ENCODE measurements around the gene IL1RN. TPM values are rescaled to one million over a fixed set of nuclear protein-coding genes. Genes with fewer than 3 reads are reported as not detected.

The IL1RN gene
- total RNA-seq, 1 experiment from 2014 or later = not detected

DNA sequence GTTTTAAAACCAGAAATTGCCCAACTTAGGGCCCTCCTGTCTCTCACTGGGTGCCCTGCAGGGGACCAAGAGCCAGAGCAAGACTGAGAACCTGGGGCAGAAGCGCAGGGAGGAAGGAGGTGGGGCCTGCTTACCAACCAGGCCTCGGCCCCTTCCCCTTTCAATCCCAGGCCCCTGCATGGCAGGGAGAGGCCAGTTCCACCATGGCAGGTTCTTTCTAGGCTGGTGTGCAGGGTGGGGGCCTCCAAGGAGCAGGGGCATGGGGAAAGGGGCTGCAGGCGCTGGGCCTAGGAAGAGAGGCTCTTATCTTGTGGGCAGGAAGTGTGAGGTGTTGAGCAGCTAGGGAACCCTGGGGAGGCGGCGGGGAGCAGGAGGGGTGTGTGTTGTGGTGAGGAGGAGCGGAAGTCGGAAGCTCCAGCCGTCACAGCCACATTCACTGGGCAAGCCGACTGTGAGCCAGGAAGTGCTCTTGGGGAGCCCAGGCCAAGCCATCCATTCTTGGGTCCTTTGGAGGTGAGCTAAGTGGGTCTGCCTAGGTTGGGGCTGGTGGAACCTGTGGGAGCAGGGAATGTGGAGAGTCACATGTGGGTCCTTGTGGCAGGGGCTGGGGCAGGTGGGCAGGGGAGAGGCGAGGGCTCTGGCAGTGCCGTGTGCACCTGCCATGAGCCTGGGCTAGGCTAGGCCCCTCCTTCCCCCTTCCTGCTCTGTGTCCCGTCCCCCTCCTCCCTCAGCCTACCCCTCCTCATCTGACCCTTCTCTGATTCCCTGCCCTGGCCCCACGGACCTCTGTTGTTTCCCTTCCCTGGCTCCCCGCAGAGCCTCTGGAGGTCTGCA, 46.4 kb downstream of the IL1RN start, which contains the start of gene PSD4:
Gene PSD4, plus strand, starts transcription at position 430 of the 834 bp plus-strand sequence. CDS start 8,486 bp downstream, outside the sequence.
- Histone ChIP-seq H3K4me1 (0 out of 2 replicates have a peak, but pooled peaks cover 3% of the 10 kb centered on the region), H3K27me3 (replicated peaks; ENCODE audit: control insufficient read depth, insufficient read depth, low read length) (no peaks in the 10 kb centered on the region), H3K4me3 (ENCODE audit: low read depth, low read length) (no peak within 1 kb of the TSS), H3K36me3 (ENCODE audit: control insufficient read depth, insufficient read depth, low read length) (0 out of 2 replicates have a peak, but pooled peaks cover 2% of the 10 kb centered on the region), H3K9me3 (no peaks in the 10 kb centered on the region)
- Mint-ChIP-seq H3K9me3 (ENCODE audit: unreplicated experiment) (no peaks in the 10 kb centered on the region), H3K36me3 (ENCODE audit: insufficient read depth, unreplicated experiment) (no peaks in the 10 kb centered on the region), H3K4me1 (ENCODE audit: low read depth, unreplicated experiment) (peaks cover 5% of the 10 kb centered on the region), H3K27me3 (ENCODE audit: insufficient read depth, unreplicated experiment) (no peaks in the 10 kb centered on the region), H3K4me3 (ENCODE audit: unreplicated experiment) (no peak within 1 kb of the TSS), H3K27ac (ENCODE audit: unreplicated experiment) (no peak within 1 kb of the TSS)
- ChIA-PET CTCF (interaction anchor here (1.1 to 2.0 kb wide), 4 partner anchors 18 to 37 kb away, joined by 3 to 9 read pairs (median 6); no protein-coding TSS in a partner anchor), POLR2A (no interaction called here)
- intact Hi-C loops (cut with micrococcal nuclease; ENCODE audit: unreplicated experiment) = no loop called here
- BruUV-seq (replicated peaks) = no TSS peak
- no peak for DNase-seq
- no peak for TF ChIP-seq CTCF (IDR thresholded peaks at IDR 0.05; ENCODE audit: insufficient read depth in 1 of 2, low read depth in 1 of 2, low read length in 1 of 2, severe bottlenecking in 1 of 2, unreplicated experiment in 1 of 2)

DNA sequence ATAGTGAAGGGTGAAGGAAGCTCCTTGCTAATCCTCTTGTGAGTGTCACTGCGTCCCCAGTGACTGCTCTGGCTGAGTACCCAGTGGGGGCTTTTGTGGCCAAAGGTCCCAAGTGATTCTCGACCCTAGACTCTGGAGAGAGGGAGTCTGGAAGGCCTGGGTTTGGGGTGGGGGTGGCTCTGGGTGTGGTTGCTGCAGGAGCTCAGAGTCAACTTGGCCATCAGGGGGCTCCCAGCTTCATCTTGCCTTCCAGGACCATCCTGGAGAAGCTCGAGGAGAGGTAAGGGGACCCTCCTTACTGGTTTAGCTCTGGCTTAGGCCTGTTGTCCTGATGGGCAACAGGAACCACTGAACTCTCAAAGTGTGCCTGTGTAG, 47.0 kb downstream of the IL1RN start:
- Histone ChIP-seq H3K36me3 (ENCODE audit: control insufficient read depth, insufficient read depth, low read length) (no peaks in the 10 kb centered on the region), H3K27me3 (replicated peaks; ENCODE audit: control insufficient read depth, insufficient read depth, low read length) (no peaks in the 10 kb centered on the region), H3K4me1 (peaks cover 6% of the 10 kb centered on the region), H3K4me3 (ENCODE audit: low read depth, low read length) (no peak overlapping the region), H3K9me3 (no peaks in the 10 kb centered on the region)
- Mint-ChIP-seq H3K4me3 (ENCODE audit: unreplicated experiment) (no peak overlapping the region), H3K36me3 (ENCODE audit: insufficient read depth, unreplicated experiment) (no peaks in the 10 kb centered on the region), H3K9me3 (ENCODE audit: unreplicated experiment) (no peaks in the 10 kb centered on the region), H3K27ac (ENCODE audit: unreplicated experiment) (no peak overlapping the region), H3K27me3 (ENCODE audit: insufficient read depth, unreplicated experiment) (no peaks in the 10 kb centered on the region), H3K4me1 (ENCODE audit: low read depth, unreplicated experiment) (peaks cover 5% of the 10 kb centered on the region)
- CTCF ChIA-PET = interaction anchor here (1.1 to 2.0 kb wide), 4 partner anchors 18 to 38 kb away, joined by 3 to 9 read pairs (median 6); no protein-coding TSS in a partner anchor
- POLR2A ChIA-PET = no interaction called here
- no peak for DNase-seq
- TF ChIP-seq CTCF (IDR thresholded peaks at IDR 0.05; ENCODE audit: insufficient read depth in 1 of 2, low read depth in 1 of 2, low read length in 1 of 2, severe bottlenecking in 1 of 2, unreplicated experiment in 1 of 2) = no peak
- BruUV-seq (replicated peaks) = no TSS peak
- intact Hi-C loops (cut with micrococcal nuclease; ENCODE audit: unreplicated experiment) = no loop called here

GRCh38 chr2:113175042-113175628, 47.7 kb downstream of the IL1RN start:
- Mint-ChIP-seq H3K27me3 (ENCODE audit: insufficient read depth, unreplicated experiment) (no peaks in the 10 kb centered on the region), H3K4me1 (ENCODE audit: low read depth, unreplicated experiment) (peaks cover 5% of the 10 kb centered on the region), H3K4me3 (ENCODE audit: unreplicated experiment) (no peak overlapping the region), H3K9me3 (ENCODE audit: unreplicated experiment) (no peaks in the 10 kb centered on the region), H3K36me3 (ENCODE audit: insufficient read depth, unreplicated experiment) (no peaks in the 10 kb centered on the region), H3K27ac (ENCODE audit: unreplicated experiment) (no peak overlapping the region)
- intact Hi-C loops (cut with micrococcal nuclease; ENCODE audit: unreplicated experiment) = no loop called here
- H3K36me3 ChIP-seq (ENCODE audit: control insufficient read depth, insufficient read depth, low read length) = no peaks in the 10 kb centered on the region
- DNase-seq = no peak
- H3K9me3 ChIP-seq = no peaks in the 10 kb centered on the region
- no peaks in the 10 kb centered on the region for H3K27me3 ChIP-seq (replicated peaks; ENCODE audit: control insufficient read depth, insufficient read depth, low read length)
- TF ChIP-seq CTCF (IDR thresholded peaks at IDR 0.05; ENCODE audit: insufficient read depth in 1 of 2, low read depth in 1 of 2, low read length in 1 of 2, severe bottlenecking in 1 of 2, unreplicated experiment in 1 of 2) = no peak
- H3K4me1 ChIP-seq = peaks cover 14% of the 10 kb centered on the region
- ChIA-PET CTCF (interaction anchor here (1.1 to 2.0 kb wide), 4 partner anchors 19 to 39 kb away, joined by 3 to 9 read pairs (median 6); no protein-coding TSS in a partner anchor), POLR2A (no interaction called here)
- no peak overlapping the region for H3K4me3 ChIP-seq (ENCODE audit: low read depth, low read length)
- no TSS peak for BruUV-seq (replicated peaks)

Data from Caco-2 (cell line).